Measurements from ENCODE around the gene PIGQ. TPM values are rescaled to one million over a fixed set of nuclear protein-coding genes. Genes with fewer than 3 reads are reported as not detected.

The PIGQ gene
- total RNA-seq, result 10 to 100 TPM; 28.8 to 29.1 TPM

GRCh38 chr16:569445-570254, at the start of gene PIGQ:
TSS of gene PIGQ (plus strand) at chr16:569968. CDS start at chr16:574075, 4,107 bp downstream.
- no peaks in the 10 kb centered on the region for H3K27me3 Mint-ChIP-seq
- H3K36me3 Mint-ChIP-seq, result no peaks in the 10 kb centered on the region
- H3K27ac Mint-ChIP-seq, result peak within 1 kb of the TSS; percentile 86
- H3K4me3 Mint-ChIP-seq, result peak within 1 kb of the TSS; percentile 88
- peaks cover 21% of the 10 kb centered on the region for H3K4me1 Mint-ChIP-seq
- peak; percentile 79 for DNase-seq
- H3K9me3 Mint-ChIP-seq, result no peaks in the 10 kb centered on the region

- peaks cover 16% of the 10 kb centered on the region for H3K4me1 Mint-ChIP-seq
- no peaks in the 10 kb centered on the region for H3K9me3 Mint-ChIP-seq
- peaks cover 5% of the 10 kb centered on the region for H3K36me3 Mint-ChIP-seq
- no peak overlapping the region for H3K27ac Mint-ChIP-seq
- no peaks in the 10 kb centered on the region for H3K27me3 Mint-ChIP-seq
- H3K4me3 Mint-ChIP-seq, result no peak overlapping the region
- no peak for DNase-seq
These were observed 48.9 kb upstream of the PIGQ start for GRCh38 chr16:520847-521246.

GRCh38 chr16:521381-522210, 48.2 kb upstream of the PIGQ start:
- Mint-ChIP-seq H3K4me3 (no peak overlapping the region), H3K27ac (no peak overlapping the region), H3K4me1 (peaks cover 17% of the 10 kb centered on the region), H3K36me3 (peaks cover 5% of the 10 kb centered on the region), H3K9me3 (no peaks in the 10 kb centered on the region), H3K27me3 (no peaks in the 10 kb centered on the region)
- DNase-seq, result no peak

GRCh38 chr16:522320-523096, 47.3 kb upstream of the PIGQ start:
- H3K9me3 Mint-ChIP-seq, result no peaks in the 10 kb centered on the region
- peaks cover 5% of the 10 kb centered on the region for H3K36me3 Mint-ChIP-seq
- H3K4me1 Mint-ChIP-seq, result peaks cover 17% of the 10 kb centered on the region
- H3K27ac Mint-ChIP-seq, result no peak overlapping the region
- no peaks in the 10 kb centered on the region for H3K27me3 Mint-ChIP-seq
- no peak for DNase-seq
- no peak overlapping the region for H3K4me3 Mint-ChIP-seq

- H3K36me3 Mint-ChIP-seq, result peaks cover 5% of the 10 kb centered on the region
- H3K4me3 Mint-ChIP-seq, result no peak overlapping the region
- peaks cover 17% of the 10 kb centered on the region for H3K4me1 Mint-ChIP-seq
- peak overlapping the region; percentile 42 for H3K27ac Mint-ChIP-seq
- H3K9me3 Mint-ChIP-seq, result no peaks in the 10 kb centered on the region
- H3K27me3 Mint-ChIP-seq, result no peaks in the 10 kb centered on the region
- DNase-seq, result no peak
These were observed 46.5 kb upstream of the PIGQ start for GRCh38 chr16:523097-523741.

- no peak for DNase-seq
- Mint-ChIP-seq H3K27me3 (no peaks in the 10 kb centered on the region), H3K4me3 (no peak overlapping the region), H3K27ac (peak overlapping the region; percentile 97), H3K4me1 (peaks cover 22% of the 10 kb centered on the region), H3K36me3 (peaks cover 11% of the 10 kb centered on the region), H3K9me3 (no peaks in the 10 kb centered on the region)
These were observed 45.3 kb upstream of the PIGQ start for GRCh38 chr16:524274-525040.

- Mint-ChIP-seq H3K4me3 (peak overlapping the region; percentile 86), H3K27me3 (no peaks in the 10 kb centered on the region), H3K9me3 (no peaks in the 10 kb centered on the region), H3K36me3 (peaks cover 11% of the 10 kb centered on the region), H3K4me1 (peaks cover 26% of the 10 kb centered on the region), H3K27ac (peak overlapping the region; percentile 97)
- DNase-seq, result peak; percentile 35
These were observed 44.6 kb upstream of the PIGQ start for GRCh38 chr16:525123-525519.

- H3K4me1 Mint-ChIP-seq, result peaks cover 28% of the 10 kb centered on the region
- H3K4me3 Mint-ChIP-seq, result peak overlapping the region; percentile 86
- peaks cover 11% of the 10 kb centered on the region for H3K36me3 Mint-ChIP-seq
- H3K9me3 Mint-ChIP-seq, result no peaks in the 10 kb centered on the region
- H3K27me3 Mint-ChIP-seq, result no peaks in the 10 kb centered on the region
- peak overlapping the region; percentile 97 for H3K27ac Mint-ChIP-seq
- peak; percentile 85 for DNase-seq
These were observed 44.1 kb upstream of the PIGQ start for GRCh38 chr16:525520-526180.

- peak overlapping the region; percentile 86 for H3K4me3 Mint-ChIP-seq
- H3K36me3 Mint-ChIP-seq, result peaks cover 11% of the 10 kb centered on the region
- DNase-seq, result peak; percentile 41
- H3K9me3 Mint-ChIP-seq, result no peaks in the 10 kb centered on the region
- H3K4me1 Mint-ChIP-seq, result peaks cover 29% of the 10 kb centered on the region
- no peaks in the 10 kb centered on the region for H3K27me3 Mint-ChIP-seq
- peak overlapping the region; percentile 97 for H3K27ac Mint-ChIP-seq
These were observed 43.4 kb upstream of the PIGQ start for GRCh38 chr16:526181-527014.

- Mint-ChIP-seq H3K27ac (peak within 1 kb of the TSS; percentile 97), H3K36me3 (peaks cover 11% of the 10 kb centered on the region), H3K9me3 (no peaks in the 10 kb centered on the region), H3K4me3 (peak within 1 kb of the TSS; percentile 93), H3K4me1 (peaks cover 29% of the 10 kb centered on the region), H3K27me3 (no peaks in the 10 kb centered on the region)
- DNase-seq, result peak; percentile 90
These were observed 42.5 kb upstream of the PIGQ start, which contains the start of gene CAPN15 for GRCh38 chr16:527015-527903. TSS of gene CAPN15 (plus strand) at chr16:527712. CDS start at chr16:546839, 19,127 bp downstream.

- Mint-ChIP-seq H3K27me3 (no peaks in the 10 kb centered on the region), H3K4me3 (peak overlapping the region; percentile 93), H3K27ac (peak overlapping the region; percentile 93), H3K36me3 (peaks cover 11% of the 10 kb centered on the region), H3K9me3 (no peaks in the 10 kb centered on the region), H3K4me1 (peaks cover 27% of the 10 kb centered on the region)
- DNase-seq, result peak; percentile 47
These were observed 41.4 kb upstream of the PIGQ start for GRCh38 chr16:528111-529011.

Data from activated naive CD8-positive, alpha-beta T cell treated with anti-CD3 and anti-CD28 coated beads for 36 hours (primary cell).